Measurements from ENCODE around the gene MTHFD1L.

MTHFD1L gene

GRCh38 chr6:150953851-150954250, 88.3 kb downstream of the MTHFD1L start (continued):
- TF ChIP-seq PATZ1 (CRISPR knock-in tag; IDR thresholded peaks at IDR 0.05; ENCODE audit: borderline replicate concordance), result no peak

GRCh38 chr6:150959166-150959565, 93.7 kb downstream of the MTHFD1L start:
- no peak for ATAC-seq
- TF ChIP-seq PATZ1 (CRISPR knock-in tag; IDR thresholded peaks at IDR 0.05; ENCODE audit: borderline replicate concordance) (no peak), ISL1 (CRISPR knock-in tag; IDR thresholded peaks at IDR 0.05) (no peak), PPARA (CRISPR knock-in tag; IDR thresholded peaks at IDR 0.05; ENCODE audit: borderline replicate concordance) (no peak), ZC3H10 (CRISPR knock-in tag; IDR thresholded peaks at IDR 0.05) (no peak), TOX (CRISPR knock-in tag; IDR thresholded peaks at IDR 0.05; ENCODE audit: borderline replicate concordance) (no peak), CSDC2 (CRISPR knock-in tag; IDR thresholded peaks at IDR 0.05) (no peak), POU6F1 (CRISPR knock-in tag; IDR thresholded peaks at IDR 0.05; ENCODE audit: borderline replicate concordance, low read depth) (no peak), RARB (CRISPR knock-in tag; IDR thresholded peaks at IDR 0.05) (no peak), CSRNP3 (CRISPR knock-in tag; IDR thresholded peaks at IDR 0.05) (no peak), SNAI2 (CRISPR knock-in tag; IDR thresholded peaks at IDR 0.05) (no peak), BACH2 (CRISPR knock-in tag; IDR thresholded peaks at IDR 0.05; ENCODE audit: borderline replicate concordance) (no peak), ARNTL (CRISPR knock-in tag; IDR thresholded peaks at IDR 0.05; ENCODE audit: borderline replicate concordance, low read depth) (no peak)

GRCh38 chr6:150962436-150962835, 96.9 kb downstream of the MTHFD1L start:
- TF ChIP-seq OSR1 (CRISPR knock-in tag; IDR thresholded peaks at IDR 0.05) (no peak), CSDC2 (CRISPR knock-in tag; IDR thresholded peaks at IDR 0.05) (no peak)
- no peak for ATAC-seq

GRCh38 chr6:150964765-150965164, 99.3 kb downstream of the MTHFD1L start:
- TF ChIP-seq OSR1 (CRISPR knock-in tag; IDR thresholded peaks at IDR 0.05) (no peak), TSHZ2 (CRISPR knock-in tag; IDR thresholded peaks at IDR 0.05) (no peak), PPARA (CRISPR knock-in tag; IDR thresholded peaks at IDR 0.05; ENCODE audit: borderline replicate concordance) (no peak), ZFP30 (CRISPR knock-in tag; IDR thresholded peaks at IDR 0.05) (no peak), CSDC2 (CRISPR knock-in tag; IDR thresholded peaks at IDR 0.05) (no peak), ZC3H10 (CRISPR knock-in tag; IDR thresholded peaks at IDR 0.05) (no peak), RARB (CRISPR knock-in tag; IDR thresholded peaks at IDR 0.05) (no peak), ESRRG (CRISPR knock-in tag; IDR thresholded peaks at IDR 0.05) (no peak), ISL1 (CRISPR knock-in tag; IDR thresholded peaks at IDR 0.05) (no peak), GLIS3 (CRISPR knock-in tag; IDR thresholded peaks at IDR 0.05) (no peak), TCF4 (CRISPR knock-in tag; IDR thresholded peaks at IDR 0.05; ENCODE audit: borderline replicate concordance) (no peak), SNAI2 (CRISPR knock-in tag; IDR thresholded peaks at IDR 0.05) (no peak), CREB5 (CRISPR knock-in tag; IDR thresholded peaks at IDR 0.05; ENCODE audit: low read depth) (no peak), POU6F1 (CRISPR knock-in tag; IDR thresholded peaks at IDR 0.05; ENCODE audit: borderline replicate concordance, low read depth) (no peak), ZNF565 (CRISPR knock-in tag; conservative IDR thresholded peaks at IDR 0.05; ENCODE audit: low read depth) (no peak), PATZ1 (CRISPR knock-in tag; IDR thresholded peaks at IDR 0.05; ENCODE audit: borderline replicate concordance) (no peak), ZFP3 (CRISPR knock-in tag; IDR thresholded peaks at IDR 0.05) (no peak)
- ATAC-seq, result no peak

Data from SK-N-SH treated with all-trans-retinoic acid at 6 μM for 48 hours (cell line).